Activated effector memory CD4-positive, alpha-beta T cell treated with Interleukin-2 at 50 U/mL for 16 hours (primary cell): Measurements from ENCODE around the gene LRP10.

Source experiments
- DNase-seq: peaks from one replicate; pipeline ENCODE4 v3.0.0-alpha.2; 2020

LRP10 gene

DNA sequence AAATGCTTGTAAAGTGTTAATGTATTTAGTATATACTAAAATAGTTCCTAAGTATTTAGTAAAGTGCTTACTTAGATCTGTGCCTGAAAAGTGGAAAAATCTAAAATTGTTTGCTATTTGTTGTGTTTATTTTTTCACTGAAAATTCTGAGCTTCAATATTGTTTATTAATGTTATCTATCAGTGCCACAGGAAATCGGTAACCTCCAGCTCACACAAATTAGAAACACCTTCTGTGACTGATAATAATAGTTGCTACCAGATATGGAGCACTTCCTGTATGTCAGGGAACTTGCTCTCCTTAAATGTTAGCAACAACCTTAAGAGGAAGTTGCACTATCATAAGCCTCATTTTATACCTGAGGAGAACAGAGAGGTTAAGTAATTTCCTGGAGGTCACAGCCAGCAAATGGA, 723 bp upstream of the LRP10 start:
- no peak for DNase-seq

DNA sequence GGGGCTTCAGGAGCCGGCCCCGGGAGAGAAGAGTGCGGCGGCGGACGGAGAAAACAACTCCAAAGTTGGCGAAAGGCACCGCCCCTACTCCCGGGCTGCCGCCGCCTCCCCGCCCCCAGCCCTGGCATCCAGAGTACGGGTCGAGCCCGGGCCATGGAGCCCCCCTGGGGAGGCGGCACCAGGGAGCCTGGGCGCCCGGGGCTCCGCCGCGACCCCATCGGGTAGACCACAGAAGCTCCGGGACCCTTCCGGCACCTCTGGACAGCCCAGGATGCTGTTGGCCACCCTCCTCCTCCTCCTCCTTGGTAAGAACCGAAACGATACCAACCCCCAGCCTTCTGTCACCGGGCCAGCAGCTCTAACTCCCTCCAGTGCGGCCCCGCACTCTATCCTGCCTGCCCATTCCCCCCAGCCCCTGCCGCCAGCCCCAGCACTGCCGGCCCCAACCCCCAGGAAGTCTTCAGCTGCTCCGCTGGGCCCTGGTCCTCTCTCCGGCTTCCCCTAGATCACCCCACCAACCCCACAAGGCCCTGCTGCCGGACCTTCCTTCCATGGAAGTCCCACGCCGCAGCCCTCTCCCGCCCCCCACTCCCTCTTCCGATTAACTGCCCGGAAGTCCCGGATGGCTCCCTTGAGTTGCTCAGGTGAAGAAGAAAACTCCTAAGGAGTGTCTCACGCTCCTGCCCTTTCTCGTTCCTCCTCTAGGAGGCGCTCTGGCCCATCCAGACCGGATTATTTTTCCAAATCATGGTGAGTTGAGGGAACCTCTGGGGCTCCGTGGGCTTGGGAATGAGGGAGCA, 693 bp downstream of the LRP10 start:
- peak; percentile 59 for DNase-seq

GRCh38 chr14:22872833-22873520, 1.4 kb downstream of the LRP10 start:
- no peak for DNase-seq

DNA sequence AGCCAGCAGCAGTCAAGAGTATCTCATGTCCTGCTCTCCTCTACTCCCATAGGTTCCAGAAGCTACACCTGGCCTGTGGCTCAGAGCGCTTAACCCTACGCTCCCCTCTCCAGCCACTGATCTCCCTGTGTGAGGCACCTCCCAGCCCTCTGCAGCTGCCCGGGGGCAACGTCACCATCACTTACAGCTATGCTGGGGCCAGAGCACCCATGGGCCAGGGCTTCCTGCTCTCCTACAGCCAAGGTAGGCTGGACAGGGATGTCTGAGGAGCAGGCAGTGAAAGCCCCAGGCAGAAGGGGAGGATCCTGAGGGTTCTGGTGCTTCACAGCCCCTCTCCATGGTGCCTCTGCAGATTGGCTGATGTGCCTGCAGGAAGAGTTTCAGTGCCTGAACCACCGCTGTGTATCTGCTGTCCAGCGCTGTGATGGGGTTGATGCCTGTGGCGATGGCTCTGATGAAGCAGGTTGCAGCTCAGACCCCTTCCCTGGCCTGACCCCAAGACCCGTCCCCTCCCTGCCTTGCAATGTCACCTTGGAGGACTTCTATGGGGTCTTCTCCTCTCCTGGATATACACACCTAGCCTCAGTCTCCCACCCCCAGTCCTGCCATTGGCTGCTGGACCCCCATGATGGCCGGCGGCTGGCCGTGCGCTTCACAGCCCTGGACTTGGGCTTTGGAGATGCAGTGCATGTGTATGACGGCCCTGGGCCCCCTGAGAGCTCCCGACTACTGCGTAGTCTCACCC, 3.6 kb downstream of the LRP10 start:
- DNase-seq = no peak

DNA sequence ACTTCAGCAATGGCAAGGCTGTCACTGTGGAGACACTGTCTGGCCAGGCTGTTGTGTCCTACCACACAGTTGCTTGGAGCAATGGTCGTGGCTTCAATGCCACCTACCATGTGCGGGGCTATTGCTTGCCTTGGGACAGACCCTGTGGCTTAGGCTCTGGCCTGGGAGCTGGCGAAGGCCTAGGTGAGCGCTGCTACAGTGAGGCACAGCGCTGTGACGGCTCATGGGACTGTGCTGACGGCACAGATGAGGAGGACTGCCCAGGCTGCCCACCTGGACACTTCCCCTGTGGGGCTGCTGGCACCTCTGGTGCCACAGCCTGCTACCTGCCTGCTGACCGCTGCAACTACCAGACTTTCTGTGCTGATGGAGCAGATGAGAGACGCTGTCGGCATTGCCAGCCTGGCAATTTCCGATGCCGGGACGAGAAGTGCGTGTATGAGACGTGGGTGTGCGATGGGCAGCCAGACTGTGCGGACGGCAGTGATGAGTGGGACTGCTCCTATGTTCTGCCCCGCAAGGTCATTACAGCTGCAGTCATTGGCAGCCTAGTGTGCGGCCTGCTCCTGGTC, 4.3 kb downstream of the LRP10 start:
- no peak for DNase-seq

DNA sequence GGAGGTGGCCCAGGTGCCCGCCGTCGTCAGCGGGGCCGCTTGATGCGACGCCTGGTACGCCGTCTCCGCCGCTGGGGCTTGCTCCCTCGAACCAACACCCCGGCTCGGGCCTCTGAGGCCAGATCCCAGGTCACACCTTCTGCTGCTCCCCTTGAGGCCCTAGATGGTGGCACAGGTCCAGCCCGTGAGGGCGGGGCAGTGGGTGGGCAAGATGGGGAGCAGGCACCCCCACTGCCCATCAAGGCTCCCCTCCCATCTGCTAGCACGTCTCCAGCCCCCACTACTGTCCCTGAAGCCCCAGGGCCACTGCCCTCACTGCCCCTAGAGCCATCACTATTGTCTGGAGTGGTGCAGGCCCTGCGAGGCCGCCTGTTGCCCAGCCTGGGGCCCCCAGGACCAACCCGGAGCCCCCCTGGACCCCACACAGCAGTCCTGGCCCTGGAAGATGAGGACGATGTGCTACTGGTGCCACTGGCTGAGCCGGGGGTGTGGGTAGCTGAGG, 5.5 kb downstream of the LRP10 start:
- no peak for DNase-seq

GRCh38 chr14:22878271-22879246, 7.0 kb downstream of the LRP10 start:
- DNase-seq = no peak

DNA sequence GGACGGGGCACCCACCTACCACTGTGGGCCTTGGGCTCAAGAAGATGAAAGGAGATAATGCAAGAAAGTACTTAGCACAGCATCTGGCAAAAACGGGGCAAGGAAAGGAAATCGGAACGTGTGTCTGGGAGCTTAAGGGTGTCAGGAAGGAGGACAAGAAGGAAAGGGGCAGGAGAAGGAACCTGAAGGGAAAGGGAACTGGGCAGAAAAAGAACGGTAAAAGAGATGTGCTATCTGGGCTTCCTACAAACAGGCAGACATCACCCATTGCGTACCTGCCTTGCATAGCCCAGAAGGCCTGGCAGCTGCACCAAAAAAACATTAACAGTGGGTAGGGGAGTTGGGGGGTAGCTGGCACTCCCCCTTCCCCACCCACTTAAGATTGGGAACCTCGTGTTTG, 10.5 kb downstream of the LRP10 start:
- no peak for DNase-seq

- DNase-seq = no peak
These were observed 11.1 kb downstream of the LRP10 start for GRCh38 chr14:22882529-22883172.

GRCh38 chr14:22883173-22883976, 11.8 kb downstream of the LRP10 start, which contains the start of gene REM2:
Gene REM2 (plus strand): TSS chr14:22883222. CDS start chr14:22883288, 66 bp downstream.
- no peak for DNase-seq

- no peak for DNase-seq
These were observed 12.7 kb downstream of the LRP10 start for GRCh38 chr14:22884076-22884737.

DNA sequence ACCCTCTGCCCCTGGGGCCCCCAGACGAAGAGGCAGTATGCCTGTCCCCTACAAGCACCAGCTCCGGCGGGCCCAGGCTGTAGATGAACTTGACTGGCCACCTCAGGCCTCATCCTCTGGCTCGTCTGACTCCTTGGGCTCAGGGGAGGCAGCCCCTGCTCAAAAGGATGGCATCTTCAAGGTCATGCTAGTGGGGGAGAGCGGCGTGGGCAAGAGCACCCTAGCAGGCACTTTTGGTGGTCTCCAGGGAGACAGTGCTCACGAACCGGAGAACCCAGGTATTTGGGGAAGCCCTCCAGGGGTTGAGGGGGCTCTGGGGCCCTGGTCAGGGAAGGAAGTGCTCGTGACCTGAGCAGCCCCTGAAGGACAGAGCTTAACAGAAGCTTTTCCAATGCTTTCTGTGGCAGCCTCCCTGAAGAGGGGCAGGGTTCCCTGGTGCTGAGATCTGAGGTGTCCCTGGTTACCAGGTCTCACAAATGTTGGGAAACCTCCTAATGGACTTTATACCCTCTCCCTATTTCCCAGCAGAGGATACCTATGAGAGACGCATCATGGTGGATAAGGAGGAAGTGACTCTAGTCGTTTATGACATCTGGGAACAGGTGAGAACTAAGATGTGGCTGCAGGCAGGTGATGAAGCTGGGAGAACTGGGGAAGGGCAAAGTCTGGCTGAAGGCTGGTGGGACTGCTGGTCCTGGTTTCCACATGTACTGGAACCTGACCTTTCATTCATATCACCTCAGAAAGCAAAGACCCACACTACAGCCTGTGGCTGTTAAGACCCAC, 13.4 kb downstream of the LRP10 start:
- DNase-seq = no peak

GRCh38 chr14:22885975-22886374, 14.4 kb downstream of the LRP10 start:
- no peak for DNase-seq

- DNase-seq = peak; percentile 80
These were observed 15.1 kb downstream of the LRP10 start for GRCh38 chr14:22886500-22887259.

- DNase-seq = peak; percentile 35
These were observed 15.9 kb downstream of the LRP10 start for GRCh38 chr14:22887260-22887989.

- DNase-seq = no peak
These were observed 16.4 kb downstream of the LRP10 start for GRCh38 chr14:22887990-22888378.

GRCh38 chr14:22888662-22889061, 17.1 kb downstream of the LRP10 start:
- no peak for DNase-seq
